ENCODE data around the gene HDHD5.

HDHD5 gene

DNA sequence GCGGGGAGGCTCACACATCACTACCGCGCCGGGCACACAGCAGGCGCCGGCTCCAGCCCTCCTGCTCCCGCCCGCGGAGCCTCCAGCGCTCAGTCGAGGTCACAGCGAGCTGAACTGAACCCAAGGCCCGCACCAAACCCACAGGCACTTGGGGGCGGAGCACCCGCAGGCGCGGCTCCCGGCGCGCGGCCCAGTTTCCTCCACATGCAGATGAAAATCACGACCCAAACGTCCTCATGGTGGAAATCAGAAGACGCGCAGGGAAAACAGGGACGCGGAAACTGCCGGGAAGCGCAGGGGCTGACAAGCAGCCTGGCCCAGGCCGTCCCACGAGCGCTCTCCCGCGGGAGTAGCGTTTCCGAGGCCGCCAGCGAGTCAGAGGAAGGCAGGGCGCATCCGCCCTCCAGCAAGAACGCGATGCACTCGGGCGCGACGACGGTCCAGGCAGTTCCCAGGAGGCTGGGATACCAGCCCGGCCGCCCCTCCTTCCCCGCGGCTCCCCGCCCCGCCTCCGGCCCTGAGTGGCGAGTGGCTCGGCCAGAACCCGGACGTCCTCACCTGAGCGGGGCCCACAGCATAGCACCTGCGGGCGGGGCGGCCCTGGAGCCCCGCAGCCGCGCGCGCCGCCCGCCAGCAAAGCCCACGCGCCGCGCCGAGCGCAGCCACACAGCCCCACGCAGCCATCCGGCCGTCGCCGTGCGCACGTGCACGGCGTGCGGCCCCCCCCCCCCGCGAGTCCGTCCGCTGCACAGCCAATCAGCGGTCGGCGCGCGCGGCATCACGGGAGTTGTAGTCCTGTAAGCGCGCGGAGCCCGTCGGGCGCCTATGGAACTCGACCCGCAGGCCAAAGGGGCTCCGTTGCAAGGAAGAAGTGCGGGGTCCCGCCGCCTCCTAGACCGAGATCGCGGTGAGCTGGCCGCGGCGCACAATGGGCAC lies at the start of gene HDHD5:
Gene HDHD5, minus strand, starts transcription at position 710 of the 936 bp plus-strand sequence. Its CDS starts 26 bp downstream, at position 684.
- DNase-seq: peak; percentile 96

DNA sequence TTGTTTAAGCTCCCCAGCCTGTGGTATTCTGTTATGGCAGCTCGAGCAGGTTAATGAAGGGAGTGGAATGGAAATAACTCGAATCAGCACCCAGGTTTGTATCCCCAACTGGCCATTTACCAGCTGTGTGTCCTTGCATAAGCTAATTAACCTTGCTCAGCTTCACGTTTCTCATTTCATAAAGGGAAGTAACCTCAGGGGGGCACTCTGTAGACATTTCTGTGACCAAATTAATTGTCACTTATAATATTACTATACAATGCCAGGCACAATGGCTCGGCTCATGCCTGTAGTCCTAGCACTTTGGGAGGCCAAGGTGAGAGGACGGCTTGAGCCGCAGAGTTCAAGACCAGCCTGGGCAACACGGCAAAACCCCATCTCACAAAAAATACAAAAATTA lies 46.4 kb upstream of the HDHD5 start:
- peak; percentile 55 for DNase-seq

DNA sequence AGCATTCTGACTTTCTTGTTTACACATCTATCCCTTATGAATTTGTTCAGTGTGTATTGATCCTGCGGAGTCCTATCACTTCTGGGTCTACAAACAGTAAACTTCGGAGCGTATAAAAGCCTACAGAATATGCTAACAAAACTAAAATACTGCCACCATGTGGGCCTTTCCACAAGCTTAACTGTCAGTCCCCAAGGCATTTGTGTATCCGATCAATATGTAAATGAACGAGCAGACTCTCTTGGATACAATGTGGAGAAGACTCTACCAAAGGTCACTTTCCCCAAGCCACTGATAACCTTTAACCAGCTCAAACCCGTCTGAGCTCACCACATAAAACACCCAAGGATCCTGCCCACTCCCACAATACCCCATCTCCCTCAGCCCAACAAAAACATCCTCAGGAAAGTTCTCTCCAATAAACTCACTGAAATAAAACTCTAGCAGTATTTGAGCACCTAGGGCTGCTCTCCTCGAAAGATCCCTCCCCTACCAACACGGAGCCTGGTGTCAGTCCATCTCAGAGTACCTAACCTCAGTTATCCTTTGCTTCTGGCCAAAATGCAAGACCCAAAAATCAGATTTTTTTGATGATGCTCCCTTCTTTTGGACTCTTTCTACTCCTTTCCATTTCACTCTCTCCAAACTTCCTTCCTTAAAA lies 42.3 kb upstream of the HDHD5 start:
- DNase-seq: peak; percentile 38

DNA sequence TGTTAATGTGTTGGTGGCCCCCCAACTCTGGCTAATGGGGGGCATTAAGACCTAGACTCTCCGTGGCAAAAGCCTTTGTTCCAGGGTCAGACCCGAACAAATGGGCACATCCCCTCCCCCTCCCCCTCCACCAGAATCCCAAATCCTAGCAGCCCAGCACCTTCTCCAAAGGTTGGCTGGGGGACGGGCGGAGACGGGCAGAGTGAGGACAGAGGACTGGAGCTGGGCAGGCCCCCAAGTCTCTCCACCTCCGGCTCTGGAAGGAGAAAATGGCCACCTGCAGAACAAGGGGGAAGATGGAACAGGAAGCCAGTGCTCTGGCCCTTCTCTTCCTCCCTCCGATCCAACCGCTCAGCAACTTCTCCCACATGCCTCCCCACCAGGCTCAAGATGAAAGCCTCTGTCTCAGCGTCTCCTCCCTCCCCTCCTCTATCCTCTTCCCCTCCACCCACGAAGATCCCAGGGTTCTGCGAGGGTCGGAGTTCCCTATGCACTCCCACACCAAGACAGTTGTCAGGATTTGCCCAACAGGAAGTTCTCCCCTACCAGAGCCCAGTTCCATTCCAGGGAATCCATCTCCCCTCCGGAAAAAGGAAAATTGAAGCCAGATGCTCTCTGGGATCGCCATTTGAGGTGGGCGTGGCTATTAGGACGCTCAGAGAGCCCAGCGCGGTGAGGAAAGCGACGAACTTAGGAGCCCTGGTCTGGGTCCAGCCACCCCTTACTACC lies 40.1 kb upstream of the HDHD5 start:
- DNase-seq: peak; percentile 95

DNA sequence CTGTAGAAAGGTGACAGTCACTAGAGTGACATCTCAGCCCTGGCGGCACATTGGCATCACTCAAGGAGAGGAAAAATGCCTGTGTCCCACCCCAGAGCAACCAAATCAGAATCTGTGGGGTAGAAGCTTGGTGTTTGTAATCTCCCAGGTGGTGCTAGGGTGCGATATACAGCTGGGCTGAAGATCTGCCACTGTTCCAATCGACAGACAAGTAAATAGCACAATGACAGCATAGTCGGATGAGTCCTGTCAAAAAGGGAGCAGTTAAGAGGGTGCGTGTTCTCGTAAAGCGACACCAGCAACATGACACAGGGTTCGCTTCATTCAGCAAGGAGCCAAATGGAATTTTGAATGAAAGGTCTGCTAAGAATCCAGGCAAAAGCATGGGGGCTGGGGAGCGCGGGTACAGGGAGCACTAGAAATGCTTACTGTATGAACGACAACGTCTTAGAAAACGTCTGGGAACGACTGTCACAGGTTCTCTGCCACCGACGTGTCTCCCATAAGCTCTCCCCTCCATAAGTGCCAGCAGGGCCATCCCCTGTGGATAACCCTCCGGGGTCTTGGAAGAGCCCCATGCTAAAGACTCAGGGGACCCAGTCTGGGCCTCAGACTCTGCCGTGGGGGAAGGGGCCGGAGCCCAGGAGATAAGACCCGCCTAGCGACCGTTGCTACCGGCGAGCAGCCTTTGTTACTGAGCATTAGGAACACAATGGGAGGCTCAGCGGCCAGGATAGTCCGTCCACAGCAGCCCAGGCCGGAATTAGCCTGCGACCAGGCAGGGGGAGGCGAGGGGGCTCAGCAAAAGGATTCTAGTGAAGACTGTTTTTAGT lies 39.3 kb upstream of the HDHD5 start:
- DNase-seq: peak; percentile 94

DNA sequence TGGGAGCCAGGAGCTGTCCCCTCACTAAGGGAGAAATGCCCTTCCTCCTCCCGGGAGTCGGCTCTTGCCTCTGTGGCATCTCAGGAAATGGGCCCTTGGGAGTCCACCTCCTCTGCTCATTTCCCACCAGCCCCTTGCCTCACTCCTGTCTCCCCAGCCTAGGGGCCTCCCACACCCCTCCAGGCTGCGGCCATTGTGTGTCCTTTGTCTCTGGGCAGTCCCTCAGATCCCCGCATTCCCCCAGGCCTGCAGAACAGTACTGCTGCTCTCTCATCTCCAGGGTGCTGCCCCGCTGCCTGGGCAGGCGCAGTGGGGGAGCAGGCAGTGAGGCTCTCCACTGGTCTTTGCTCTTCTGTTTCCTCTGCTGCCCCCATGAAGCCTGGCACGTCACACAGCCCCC lies 35.1 kb upstream of the HDHD5 start:
- peak; percentile 16 for DNase-seq

DNA sequence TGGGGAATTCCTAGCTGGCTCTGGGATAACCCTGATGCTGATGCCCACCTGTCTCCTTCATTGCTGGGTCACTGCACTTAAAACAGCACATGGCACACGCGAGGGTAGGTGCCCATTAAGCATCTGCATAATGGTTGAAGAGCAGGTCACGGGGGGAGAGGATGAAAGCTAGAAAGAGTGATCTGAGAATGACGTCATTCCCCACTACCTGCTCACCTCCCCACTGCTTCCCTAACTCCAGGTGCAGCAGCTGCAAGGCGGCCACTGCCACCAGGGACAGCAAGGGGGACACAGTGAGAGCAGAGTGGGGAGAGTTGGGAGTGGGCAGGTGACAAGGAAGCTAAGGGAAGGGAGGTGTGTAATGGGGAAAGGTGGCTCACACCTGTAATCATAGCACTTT lies 33.1 kb upstream of the HDHD5 start:
- no peak for DNase-seq

DNA sequence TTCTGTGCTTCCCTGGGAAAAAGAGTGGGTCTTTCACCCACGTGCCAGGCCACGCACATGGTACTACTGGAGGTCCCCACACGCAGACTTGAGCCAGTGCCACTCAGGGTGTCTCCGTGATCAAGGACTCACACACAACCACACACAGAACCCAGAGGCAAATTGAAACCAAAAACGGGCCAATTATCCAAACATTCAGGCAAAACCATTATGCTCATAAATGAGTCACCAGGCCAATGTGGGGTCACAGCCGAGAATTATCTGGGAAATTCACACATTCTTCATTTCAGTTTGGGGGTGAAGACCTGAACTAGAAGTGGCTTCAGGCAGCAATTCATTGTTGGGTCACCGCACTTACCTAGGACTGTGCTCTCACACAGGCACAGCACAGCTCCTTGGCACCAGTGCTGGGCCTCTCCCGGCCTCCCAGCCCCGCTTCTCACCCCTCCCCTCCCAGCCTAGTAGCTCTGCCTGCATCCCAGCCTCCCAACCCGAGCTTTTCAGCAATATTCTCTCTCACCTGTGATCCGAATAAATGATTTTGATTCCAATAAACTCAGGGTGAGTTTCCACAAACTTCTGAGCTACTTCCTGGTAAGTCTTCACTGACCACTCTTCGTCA lies 32.2 kb upstream of the HDHD5 start:
- no peak for DNase-seq

DNA sequence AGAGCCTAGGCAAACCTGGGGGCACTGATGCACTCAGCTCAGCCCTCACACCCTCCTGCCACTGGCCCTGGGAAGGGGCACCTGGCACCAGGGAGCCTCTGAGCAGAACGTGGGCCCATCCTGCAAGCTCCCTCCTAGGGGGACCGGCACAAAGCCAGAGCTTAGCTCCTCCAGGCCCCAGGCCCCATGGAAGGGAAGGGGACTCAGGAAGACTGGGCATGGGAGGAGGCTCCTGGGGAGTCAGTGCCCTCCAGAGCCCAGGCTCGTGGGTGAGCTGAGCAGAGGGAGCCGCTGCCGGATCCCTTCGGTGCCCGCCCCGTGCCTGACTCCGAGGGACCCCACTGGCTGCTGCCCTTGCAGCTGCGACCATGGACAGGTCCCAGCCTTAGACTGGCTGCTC lies 31.6 kb upstream of the HDHD5 start:
- no peak for DNase-seq

DNA sequence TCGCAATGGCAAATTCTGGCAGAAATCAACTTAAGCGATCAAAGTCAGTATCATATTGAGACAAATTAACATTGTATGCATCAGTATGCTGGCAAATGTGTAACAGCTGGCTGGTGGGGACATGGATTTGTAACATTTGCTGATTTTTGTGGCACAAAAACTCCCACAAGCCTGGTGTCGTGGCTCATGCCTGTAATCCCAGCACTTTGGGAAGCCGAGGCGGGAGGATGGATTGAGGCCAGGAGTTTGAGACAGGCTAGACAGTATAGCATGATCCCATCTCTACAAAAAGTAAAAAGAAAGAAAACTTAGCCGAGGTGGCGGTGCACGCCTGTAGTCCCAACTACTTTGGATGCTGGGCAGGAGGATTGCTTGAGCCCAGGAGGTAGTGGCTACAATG lies 17.6 kb upstream of the HDHD5 start:
- no peak for DNase-seq

DNA sequence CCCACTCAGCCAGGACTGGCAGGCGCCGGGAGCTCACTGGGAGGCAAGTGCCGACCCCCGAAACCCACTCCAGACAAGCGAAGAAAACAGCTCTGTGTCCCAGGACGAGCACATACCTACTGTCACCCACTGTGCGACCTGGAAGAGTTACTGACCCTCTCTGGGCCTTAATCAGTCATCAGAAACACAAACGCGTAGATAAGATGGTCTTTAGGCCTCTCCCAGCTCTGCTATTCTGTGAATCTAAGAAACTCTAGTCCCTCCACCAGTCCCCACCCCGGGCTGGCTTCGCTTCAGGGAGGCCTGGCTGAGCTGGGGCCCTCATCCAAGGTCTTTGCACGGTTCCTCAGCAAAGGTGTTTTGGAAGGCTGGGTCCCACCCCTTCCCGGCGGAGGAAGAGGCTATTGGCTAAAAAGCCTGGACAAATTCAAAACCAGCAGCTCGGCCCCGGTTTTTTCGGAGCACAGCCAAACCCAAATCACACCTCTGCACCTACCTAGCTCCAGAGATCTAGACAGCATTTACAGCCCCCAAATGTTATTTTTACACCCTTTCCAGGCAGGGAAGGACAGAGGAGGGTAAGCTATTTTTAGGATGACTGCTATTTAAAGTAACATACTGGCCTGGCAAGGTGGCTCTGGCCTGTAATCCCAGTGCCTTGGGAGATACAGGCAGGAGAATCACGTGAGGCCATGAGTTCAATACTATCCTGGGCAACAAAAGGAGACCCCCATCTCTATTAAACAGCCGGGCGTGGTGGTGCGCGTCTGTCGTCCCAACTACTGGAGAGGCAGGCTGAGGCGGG lies 13.2 kb upstream of the HDHD5 start:
- DNase-seq: no peak

DNA sequence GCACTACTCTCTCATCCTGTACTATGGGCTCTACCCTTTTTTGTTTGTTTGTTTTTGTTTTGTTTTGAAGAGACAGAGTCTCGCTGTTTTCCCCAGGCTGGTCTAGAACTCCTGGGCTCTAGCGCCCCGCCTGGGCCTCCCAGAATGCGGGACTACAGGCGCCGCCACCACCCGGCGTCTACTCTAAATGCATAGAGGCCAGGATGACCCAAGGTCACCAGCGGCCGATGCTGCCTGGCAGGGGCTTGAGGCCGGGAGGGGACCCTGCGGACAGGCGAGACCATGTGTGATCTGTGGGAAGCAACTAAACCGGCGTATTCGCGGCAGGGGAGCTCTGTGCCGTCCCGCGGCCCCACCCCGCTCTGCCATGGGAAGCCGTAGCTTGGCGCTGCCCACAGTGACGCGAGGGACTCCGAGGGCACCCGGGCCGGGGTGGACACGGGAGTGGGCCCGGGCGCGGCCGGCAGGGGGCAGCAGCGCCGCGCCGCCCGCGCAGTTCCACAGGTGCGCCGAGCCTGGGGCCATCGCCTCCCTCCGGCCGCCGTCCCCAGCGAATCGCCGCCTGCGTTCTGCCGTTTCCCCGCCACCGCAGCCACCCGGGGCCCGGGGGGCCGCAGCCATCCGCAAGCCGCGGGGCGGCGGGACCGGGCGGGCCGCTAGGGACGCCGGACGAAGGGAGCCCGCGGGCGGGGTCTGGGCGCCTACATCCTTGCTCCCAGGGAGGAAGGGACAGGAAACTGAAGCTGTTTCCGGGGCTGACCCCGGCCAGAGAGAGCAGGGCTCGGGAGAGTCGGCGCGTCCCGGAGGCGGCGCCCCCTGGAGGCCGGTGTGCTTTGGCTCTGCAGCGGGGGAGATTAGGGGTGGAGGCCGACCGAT lies 12.3 kb upstream of the HDHD5 start:
- DNase-seq: peak; percentile 95

DNA sequence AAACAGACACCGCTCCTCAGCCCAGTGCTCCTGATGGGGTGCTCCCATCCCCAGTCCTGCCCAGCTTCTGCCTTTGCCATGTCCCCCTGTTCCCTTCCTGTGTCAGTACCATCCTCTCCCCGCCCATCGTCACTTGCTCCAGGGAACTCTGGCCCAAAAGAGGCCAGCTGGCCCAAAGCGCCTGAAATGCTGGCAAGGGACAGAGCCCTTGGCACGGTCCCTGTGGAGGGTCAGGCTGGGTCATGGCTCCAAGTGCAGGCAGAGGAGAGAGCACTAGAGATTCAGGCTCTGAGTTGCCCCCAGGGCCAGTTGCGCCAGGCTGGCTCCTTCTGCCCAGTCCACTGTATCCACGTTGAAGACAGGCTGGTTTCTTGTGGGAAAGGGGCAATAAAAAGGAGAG lies 8.4 kb upstream of the HDHD5 start:
- no peak for DNase-seq

DNA sequence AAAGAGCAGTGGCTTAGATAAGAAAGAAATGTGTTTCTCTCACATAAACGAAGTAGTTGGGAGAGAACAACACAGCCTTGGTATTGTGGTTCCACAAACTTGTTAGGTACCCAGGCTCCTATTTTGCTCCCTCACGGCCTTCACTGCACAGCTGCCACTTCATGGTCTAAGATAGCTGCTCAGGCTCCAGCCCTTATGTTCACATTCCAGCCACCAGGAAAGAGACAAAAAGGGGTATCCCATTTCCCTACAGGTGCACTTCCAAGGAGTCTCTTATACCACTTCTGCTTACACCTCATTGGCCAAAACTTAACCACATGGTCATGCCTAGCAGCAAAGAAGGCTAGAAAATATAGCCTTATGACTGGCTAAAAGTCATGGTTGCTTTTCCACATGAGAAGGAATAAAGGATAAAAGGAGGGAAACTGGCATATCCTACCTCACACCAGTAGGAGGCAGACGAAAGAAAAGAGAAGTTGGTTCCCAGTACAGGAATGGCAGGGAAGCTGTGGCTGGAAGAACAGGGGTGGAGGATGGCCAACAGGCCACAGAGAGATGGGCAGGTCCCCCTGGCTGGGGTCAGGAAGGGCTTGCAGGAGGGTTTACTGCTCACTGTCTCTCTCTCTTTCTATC lies 5.4 kb upstream of the HDHD5 start:
- DNase-seq: no peak

DNA sequence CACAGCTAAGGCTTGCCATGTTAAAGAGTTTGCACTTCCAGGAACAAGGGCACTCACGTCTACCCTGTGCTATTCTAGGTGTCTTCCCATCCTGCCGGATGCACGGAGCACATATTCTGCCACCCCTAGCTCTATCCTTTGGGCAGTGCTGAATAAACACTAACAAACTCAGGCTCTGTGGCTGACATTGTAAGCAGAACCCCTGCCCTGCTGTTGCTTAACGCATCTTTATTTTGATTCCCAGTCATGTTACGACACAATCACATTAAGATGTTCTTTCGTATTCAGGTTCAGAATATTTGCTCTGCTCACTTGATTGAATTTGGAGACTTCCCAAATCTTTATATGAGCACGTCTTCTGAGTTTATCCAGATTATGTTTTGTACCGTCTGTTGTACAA lies 3.7 kb upstream of the HDHD5 start:
- no peak for DNase-seq

DNA sequence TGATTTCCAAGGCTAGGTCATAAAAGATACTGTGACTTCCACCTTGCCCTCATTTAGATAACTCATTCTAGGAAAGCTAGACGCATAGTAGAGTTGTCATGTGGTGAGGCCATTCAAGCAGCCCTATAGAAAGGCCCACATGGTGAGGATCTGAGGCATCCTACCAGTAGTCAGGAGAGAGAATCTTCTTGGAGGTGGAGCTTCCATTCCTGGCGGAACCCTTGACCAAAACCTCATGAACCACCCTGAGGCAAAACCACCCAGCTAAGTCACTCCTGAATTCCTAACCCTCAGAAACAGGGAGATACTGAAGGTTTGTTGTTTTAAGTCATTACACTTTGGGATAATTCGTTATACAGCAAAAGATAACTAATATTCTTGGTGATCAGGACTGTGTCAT lies 2.9 kb upstream of the HDHD5 start:
- DNase-seq: no peak

DNA sequence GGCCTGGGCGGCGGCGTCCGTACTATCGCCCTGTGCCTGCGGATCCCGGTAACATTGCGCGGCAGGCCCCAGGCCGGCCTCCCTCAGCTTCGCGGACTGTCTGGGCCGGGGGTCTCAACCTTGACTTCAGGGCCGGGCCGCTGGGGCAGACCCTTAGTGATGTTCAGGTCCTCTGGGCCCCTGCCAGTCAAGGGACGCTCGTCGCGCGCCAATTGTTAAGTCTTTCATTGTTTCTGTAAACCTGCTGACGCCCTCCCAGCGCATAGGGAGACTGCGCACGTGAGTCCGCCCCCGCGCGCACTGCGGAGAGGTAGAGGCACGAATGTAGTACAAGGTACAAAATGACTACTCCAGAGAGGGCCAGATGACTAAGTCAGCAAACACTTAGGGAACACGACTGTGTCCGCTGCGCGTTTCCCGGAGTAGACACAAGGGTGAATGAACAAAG lies 451 bp upstream of the HDHD5 start:
- DNase-seq: no peak

DNA sequence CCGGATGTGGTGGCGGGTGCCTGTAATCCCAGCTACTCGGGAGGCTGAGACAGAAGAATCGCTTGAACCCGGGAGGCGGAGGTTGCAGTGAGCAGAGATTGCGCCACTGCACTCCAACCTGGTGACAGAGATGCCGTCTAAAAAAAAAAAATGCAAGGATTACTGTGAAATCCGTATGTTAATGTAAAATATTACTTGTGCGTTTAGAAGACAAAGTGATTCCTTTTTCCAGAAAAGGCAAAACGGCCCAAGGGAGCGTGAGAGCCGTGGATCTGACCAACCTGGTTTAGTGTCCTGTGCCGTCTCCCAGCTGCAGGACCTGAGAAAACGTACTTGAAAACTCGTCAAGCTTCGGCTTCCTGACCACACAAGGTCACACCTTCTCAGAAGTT lies 905 bp downstream of the HDHD5 start:
- no peak for DNase-seq

DNA sequence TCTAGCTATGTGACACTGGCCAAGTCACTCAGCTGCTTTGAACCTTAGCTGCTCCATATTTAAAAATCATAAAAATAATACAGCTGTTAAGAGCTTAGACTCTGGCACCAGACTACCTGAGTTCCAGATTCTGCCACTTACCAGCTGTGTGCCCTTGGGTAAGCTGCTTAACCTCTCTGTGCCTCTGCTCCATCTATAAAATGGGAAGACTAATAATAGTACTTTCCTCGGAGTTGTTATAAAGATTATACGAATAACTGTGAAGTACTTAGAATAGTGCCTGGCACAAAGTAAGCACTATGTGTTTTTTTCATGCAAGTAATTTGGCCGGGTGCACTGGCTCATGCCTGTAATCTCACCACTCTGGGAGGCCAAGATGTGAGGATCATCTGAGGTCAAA lies 1.4 kb downstream of the HDHD5 start:
- DNase-seq: no peak

DNA sequence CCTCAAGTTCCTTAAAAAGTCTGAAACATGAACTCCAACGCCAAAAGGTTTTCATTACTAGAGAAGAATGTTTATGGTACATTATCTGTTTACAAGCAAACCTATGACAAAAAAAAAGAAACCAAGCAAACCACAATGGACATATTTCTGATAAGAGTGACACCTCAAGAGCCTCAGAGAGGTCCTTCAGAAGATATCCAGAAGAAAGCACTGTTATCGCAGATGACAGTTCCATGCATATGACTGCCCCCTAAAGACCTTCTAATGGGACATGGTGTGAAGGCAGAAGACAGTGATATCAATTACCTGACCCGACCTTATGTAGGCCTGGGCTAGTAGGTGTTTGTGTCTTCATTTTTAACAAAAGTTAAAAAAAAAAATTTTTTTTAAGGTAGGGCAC lies 3.1 kb downstream of the HDHD5 start:
- DNase-seq: no peak
